ENCODE results near the gene TMEM163.
"Not testable (repeated sequence)": the region's sequence is repeated elsewhere in the genome, so short reads cannot be mapped to it uniquely, and the experiment has no call there.

The TMEM163 gene

DNA sequence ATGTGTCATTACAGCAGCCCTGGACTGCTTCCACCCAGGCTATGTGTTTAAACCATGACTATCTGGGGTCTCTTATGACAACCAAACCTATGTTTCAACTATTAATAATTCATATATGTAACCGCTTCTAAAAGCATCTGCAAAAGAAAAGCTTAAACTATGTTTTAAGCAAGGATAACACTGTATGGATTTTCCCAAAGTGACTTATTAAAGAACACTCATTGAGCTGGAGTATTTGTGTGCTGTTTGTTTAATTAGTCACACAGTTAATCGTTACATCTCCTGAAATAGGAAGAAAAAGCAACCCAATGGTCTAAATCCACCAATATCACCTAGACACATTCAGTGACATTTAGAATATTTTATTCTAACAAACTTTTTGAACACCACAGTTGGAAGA lies 51.3 kb downstream of the TMEM163 start:
- Histone ChIP-seq H3K9ac (ENCODE audit: low read depth in 1 of 2, low read length in 2 of 2) (no peak overlapping the region), H3K36me3 (ENCODE audit: control insufficient read depth in 2 of 2, insufficient read depth in 2 of 2, low read length in 2 of 2) (no peaks in the 10 kb centered on the region), H3K9me3 (ENCODE audit: control insufficient read depth in 2 of 2, low read length in 2 of 2) (no peaks in the 10 kb centered on the region), H3K27me3 (ENCODE audit: control insufficient read depth in 2 of 2, insufficient read depth in 2 of 2, low read length in 2 of 2) (no peaks in the 10 kb centered on the region), H3K4me1 (ENCODE audit: control insufficient read depth in 2 of 2, insufficient read depth in 2 of 2, low read length in 2 of 2) (no peaks in the 10 kb centered on the region), H3K4me3 (ENCODE audit: low read length in 2 of 2) (no peak overlapping the region), H3K27ac (ENCODE audit: low read depth in 2 of 2, low read length in 2 of 2) (no peak overlapping the region)

DNA sequence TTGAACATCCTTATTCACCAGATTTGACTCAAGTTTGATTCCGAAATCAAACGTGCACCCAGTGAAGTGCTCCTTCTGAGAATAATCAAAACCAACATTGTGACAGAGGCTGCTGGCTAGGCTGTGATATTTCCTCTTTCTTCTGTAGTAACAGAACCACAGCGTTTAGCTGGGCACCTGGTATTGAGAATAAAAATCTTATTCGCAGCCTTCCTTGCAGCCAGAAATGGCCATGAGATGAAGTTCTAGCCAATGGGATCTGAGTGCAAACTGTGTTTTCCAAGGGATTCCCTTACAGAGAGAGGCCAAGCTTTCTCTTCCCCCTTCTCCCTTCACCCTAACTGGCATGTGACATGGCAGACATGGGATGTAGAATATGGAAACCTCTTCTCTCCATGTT lies 51.7 kb downstream of the TMEM163 start:
- Histone ChIP-seq H3K4me1 (ENCODE audit: control insufficient read depth in 2 of 2, insufficient read depth in 2 of 2, low read length in 2 of 2) (no peaks in the 10 kb centered on the region), H3K9me3 (ENCODE audit: control insufficient read depth in 2 of 2, low read length in 2 of 2) (no peaks in the 10 kb centered on the region), H3K9ac (ENCODE audit: low read depth in 1 of 2, low read length in 2 of 2) (no peak overlapping the region), H3K27me3 (ENCODE audit: control insufficient read depth in 2 of 2, insufficient read depth in 2 of 2, low read length in 2 of 2) (no peaks in the 10 kb centered on the region), H3K27ac (ENCODE audit: low read depth in 2 of 2, low read length in 2 of 2) (no peak overlapping the region), H3K36me3 (ENCODE audit: control insufficient read depth in 2 of 2, insufficient read depth in 2 of 2, low read length in 2 of 2) (no peaks in the 10 kb centered on the region), H3K4me3 (ENCODE audit: low read length in 2 of 2) (no peak overlapping the region)

DNA sequence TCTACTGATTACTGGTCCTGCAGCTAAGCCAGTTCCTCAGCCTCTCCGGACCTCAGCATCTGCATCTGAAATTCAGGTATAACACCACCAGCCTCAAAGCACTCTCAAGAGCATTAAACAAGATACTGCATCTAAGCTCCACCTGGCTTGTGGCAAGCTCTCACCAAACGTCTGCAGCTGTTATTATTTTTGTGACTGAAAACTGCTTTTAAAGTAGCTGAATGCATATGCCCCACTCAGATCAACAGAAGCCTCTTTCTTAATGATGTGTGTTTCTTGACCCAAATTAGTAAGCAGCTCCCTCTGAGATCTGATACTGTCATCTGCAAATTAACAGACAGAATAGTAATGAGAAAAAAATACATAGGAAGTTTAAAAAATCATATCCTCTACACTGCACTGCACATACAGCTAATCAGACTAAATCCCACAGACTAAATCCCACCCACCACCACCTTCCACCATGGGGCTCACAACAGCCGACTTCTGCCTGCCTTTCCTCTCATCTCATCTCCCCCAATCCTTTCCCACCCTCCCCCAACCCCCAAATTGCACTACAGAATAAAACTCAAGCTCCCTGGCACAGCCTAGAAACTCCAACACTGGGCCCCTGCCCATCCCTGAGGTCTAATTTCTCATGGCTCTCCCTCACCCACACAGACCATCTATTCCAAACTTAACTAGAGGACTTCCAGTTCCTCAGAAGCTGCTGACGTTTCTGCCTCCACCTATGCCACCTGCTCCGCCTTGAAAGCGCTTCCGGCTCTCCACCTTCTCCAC lies 52.9 kb downstream of the TMEM163 start:
- H3K4me1 ChIP-seq (ENCODE audit: control insufficient read depth in 2 of 2, insufficient read depth in 2 of 2, low read length in 2 of 2) = no peaks in the 10 kb centered on the region

DNA sequence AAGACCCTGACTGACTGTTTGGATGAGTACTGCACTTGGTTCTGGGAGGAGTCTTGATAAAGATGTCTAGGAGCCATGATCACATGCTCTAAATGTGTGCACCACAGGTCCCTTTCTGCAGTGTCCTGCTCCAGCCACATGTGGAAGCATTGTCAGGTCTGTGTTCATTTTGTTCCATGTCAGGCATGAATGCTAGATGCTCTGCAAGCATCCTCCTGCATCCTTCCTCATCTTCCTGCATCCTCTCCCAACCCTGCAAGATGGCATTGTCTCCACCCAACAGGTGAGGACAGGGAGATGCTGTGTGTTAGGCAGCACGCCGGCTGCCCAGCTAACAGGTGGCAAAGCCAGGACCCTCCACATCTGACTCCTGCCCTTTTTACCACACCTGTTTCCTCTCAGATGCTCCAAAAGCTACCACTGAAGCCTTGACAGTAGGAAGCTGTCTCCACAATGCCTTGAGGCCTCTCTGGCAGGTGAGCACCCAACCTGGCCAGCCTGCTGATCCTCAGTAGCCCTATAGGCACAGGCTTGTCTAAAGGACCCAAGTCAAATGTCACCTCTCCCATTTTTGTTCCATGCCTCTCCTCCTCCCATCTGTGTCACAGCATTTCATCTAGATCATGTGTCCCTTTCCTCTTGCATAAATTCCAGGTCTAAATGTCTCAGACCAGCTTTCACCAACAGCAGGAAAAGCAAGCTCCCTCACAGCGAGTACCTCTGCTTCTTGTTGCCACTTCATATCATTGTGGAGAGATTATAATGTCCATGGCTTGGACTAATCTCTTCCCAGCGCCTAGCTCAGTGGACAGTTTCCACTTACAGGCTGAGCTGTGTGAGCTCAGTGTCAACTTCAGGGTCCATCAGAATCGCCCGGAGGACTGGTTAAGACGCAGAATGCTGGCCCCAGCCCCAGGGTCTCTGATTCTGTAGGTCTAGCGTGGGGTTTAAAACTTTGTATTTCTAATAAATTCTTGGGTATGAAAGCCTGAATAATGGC lies 55.0 kb downstream of the TMEM163 start:
- H3K4me1 ChIP-seq (ENCODE audit: control insufficient read depth in 2 of 2, insufficient read depth in 2 of 2, low read length in 2 of 2) = no peaks in the 10 kb centered on the region
- no peak overlapping the region for H3K4me3 ChIP-seq (ENCODE audit: low read length in 2 of 2)
- no peaks in the 10 kb centered on the region for H3K9me3 ChIP-seq (ENCODE audit: control insufficient read depth in 2 of 2, low read length in 2 of 2)
- no peaks in the 10 kb centered on the region for H3K27me3 ChIP-seq (ENCODE audit: control insufficient read depth in 2 of 2, insufficient read depth in 2 of 2, low read length in 2 of 2)
- H3K36me3 ChIP-seq (ENCODE audit: control insufficient read depth in 2 of 2, insufficient read depth in 2 of 2, low read length in 2 of 2) = no peaks in the 10 kb centered on the region
- no peak overlapping the region for H3K9ac ChIP-seq (ENCODE audit: low read depth in 1 of 2, low read length in 2 of 2)
- H3K27ac ChIP-seq (ENCODE audit: low read depth in 2 of 2, low read length in 2 of 2) = no peak overlapping the region

More for the DNA sequence above, 52.9 kb downstream of the TMEM163 start:
- Histone ChIP-seq H3K36me3 (ENCODE audit: control insufficient read depth in 2 of 2, insufficient read depth in 2 of 2, low read length in 2 of 2) (no peaks in the 10 kb centered on the region), H3K9me3 (ENCODE audit: control insufficient read depth in 2 of 2, low read length in 2 of 2) (no peaks in the 10 kb centered on the region), H3K4me3 (ENCODE audit: low read length in 2 of 2) (no peak overlapping the region), H3K27me3 (ENCODE audit: control insufficient read depth in 2 of 2, insufficient read depth in 2 of 2, low read length in 2 of 2) (no peaks in the 10 kb centered on the region), H3K9ac (ENCODE audit: low read depth in 1 of 2, low read length in 2 of 2) (no peak overlapping the region), H3K27ac (ENCODE audit: low read depth in 2 of 2, low read length in 2 of 2) (no peak overlapping the region)

DNA sequence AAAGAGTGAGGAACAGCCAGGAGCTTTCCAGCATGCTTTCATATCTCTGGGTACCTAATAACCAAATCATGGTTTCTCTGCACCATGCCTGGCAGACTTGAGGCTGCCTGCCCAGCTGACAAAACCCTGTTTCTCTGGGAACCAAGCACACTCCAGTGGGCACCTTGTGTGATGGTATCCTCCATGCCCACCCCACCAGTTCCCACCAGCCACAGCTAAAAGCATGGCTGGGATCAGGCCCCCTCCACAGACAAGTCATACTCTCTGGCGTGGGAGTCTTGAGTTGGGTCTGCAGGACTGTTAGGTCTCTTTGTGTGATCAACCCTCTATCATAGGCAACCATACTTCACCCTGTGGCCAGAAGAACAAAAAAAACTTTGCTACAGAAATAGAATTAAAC lies 56.0 kb downstream of the TMEM163 start:
- H3K9me3 ChIP-seq (ENCODE audit: control insufficient read depth in 2 of 2, low read length in 2 of 2) = no peaks in the 10 kb centered on the region
- H3K27ac ChIP-seq (ENCODE audit: low read depth in 2 of 2, low read length in 2 of 2) = no peak overlapping the region
- no peak overlapping the region for H3K9ac ChIP-seq (ENCODE audit: low read depth in 1 of 2, low read length in 2 of 2)
- no peaks in the 10 kb centered on the region for H3K36me3 ChIP-seq (ENCODE audit: control insufficient read depth in 2 of 2, insufficient read depth in 2 of 2, low read length in 2 of 2)
- no peak overlapping the region for H3K4me3 ChIP-seq (ENCODE audit: low read length in 2 of 2)
- no peaks in the 10 kb centered on the region for H3K27me3 ChIP-seq (ENCODE audit: control insufficient read depth in 2 of 2, insufficient read depth in 2 of 2, low read length in 2 of 2)
- no peaks in the 10 kb centered on the region for H3K4me1 ChIP-seq (ENCODE audit: control insufficient read depth in 2 of 2, insufficient read depth in 2 of 2, low read length in 2 of 2)

DNA sequence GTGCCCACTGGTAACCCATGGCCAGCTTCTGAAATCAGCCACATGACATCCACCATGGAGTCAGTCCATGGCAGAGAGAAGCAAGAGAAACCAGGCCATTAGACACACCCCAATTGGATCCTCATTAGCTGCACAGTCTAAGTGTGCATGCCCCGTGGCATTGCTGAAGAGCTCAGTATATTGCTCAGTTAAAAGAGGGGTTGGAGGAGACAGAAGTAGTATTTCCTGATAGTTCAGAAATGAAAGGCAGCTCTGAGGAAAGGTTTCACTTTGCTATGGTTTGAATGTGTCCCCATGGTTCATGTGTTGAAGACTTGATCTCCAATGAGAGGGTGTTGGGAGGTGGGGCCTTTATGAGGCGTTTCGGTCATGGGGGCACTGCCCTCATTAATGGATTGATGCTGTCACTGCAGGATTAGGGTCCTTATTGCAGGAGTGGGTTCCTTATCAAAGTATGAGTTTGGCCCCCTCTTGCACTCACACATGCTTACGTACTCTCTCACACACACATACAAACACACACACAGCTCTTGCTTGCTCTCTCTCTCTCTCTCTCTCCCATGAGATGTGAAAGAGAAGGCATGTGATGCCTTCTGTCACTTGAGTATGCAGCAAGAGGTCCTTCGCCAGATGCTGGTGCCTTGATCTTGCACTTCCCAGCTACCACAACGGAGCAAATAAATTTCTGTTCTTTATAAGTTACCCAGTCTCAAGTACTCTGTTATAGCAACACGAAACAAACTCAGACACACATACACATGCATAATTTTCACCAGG lies 58.0 kb downstream of the TMEM163 start:
- Histone ChIP-seq H3K27me3 (ENCODE audit: control insufficient read depth in 2 of 2, insufficient read depth in 2 of 2, low read length in 2 of 2) (no peaks in the 10 kb centered on the region), H3K9me3 (ENCODE audit: control insufficient read depth in 2 of 2, low read length in 2 of 2) (no peaks in the 10 kb centered on the region), H3K4me1 (ENCODE audit: control insufficient read depth in 2 of 2, insufficient read depth in 2 of 2, low read length in 2 of 2) (no peaks in the 10 kb centered on the region), H3K27ac (ENCODE audit: low read depth in 2 of 2, low read length in 2 of 2) (no peak overlapping the region), H3K4me3 (ENCODE audit: low read length in 2 of 2) (no peak overlapping the region), H3K9ac (ENCODE audit: low read depth in 1 of 2, low read length in 2 of 2) (no peak overlapping the region), H3K36me3 (ENCODE audit: control insufficient read depth in 2 of 2, insufficient read depth in 2 of 2, low read length in 2 of 2) (no peaks in the 10 kb centered on the region)

DNA sequence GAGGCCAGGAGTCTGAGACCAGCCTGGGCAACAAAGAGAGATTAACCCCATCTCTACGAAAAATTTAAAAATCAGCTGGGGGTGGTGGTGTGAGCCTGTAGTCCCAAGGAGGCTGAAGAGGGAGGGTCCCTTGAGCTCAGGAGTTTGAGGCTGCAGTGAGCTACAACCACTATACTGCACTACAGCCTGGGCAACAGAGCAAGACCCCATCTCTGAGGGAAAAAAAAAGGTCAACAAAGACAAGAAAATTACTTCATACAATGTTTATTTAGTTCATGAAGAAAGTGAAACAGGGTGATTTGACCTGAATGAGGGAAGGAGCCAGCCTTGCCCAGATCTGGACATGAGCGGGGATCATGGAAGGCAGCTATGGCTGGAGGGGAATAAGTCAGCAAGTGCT lies 59.1 kb downstream of the TMEM163 start:
- H3K27me3 ChIP-seq (ENCODE audit: control insufficient read depth in 2 of 2, insufficient read depth in 2 of 2, low read length in 2 of 2) = no peaks in the 10 kb centered on the region
- no peaks in the 10 kb centered on the region for H3K36me3 ChIP-seq (ENCODE audit: control insufficient read depth in 2 of 2, insufficient read depth in 2 of 2, low read length in 2 of 2)
- H3K4me1 ChIP-seq (ENCODE audit: control insufficient read depth in 2 of 2, insufficient read depth in 2 of 2, low read length in 2 of 2) = no peaks in the 10 kb centered on the region
- H3K9ac ChIP-seq (ENCODE audit: low read depth in 1 of 2, low read length in 2 of 2) = no peak overlapping the region
- H3K9me3 ChIP-seq (ENCODE audit: control insufficient read depth in 2 of 2, low read length in 2 of 2) = no peaks in the 10 kb centered on the region
- no peak overlapping the region for H3K27ac ChIP-seq (ENCODE audit: low read depth in 2 of 2, low read length in 2 of 2)
- no peak overlapping the region for H3K4me3 ChIP-seq (ENCODE audit: low read length in 2 of 2)

DNA sequence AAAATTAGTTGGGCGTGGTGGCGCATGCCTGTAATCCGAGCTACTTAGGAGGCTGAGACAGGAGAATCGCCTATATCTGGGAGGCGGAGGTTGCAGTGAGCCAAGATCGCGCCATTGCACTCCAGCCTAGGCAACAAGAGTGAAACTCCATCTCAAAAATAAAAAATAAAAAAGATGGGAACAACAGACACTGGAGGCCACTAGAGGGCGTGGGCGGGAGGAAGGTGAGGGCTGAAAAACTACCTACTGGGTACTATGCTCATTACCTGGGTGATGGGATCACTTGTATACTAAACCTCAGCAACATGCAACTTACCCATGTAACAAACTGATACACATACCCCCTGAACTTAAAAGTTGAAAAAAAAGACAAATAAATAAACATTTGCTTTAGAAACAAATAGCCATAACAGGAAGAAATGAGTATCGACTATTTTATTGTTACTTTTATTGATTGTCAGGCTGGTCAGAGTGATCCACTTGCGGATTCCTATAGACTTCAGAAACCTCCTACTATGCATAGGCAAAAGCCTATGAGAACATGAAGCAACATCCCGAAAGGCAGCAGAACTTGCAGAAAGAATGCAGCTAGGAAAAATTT lies 61.0 kb downstream of the TMEM163 start:
- no peak overlapping the region for H3K9ac ChIP-seq (ENCODE audit: low read depth in 1 of 2, low read length in 2 of 2)
- H3K4me3 ChIP-seq (ENCODE audit: low read length in 2 of 2) = no peak overlapping the region
- H3K36me3 ChIP-seq (ENCODE audit: control insufficient read depth in 2 of 2, insufficient read depth in 2 of 2, low read length in 2 of 2) = no peaks in the 10 kb centered on the region
- no peaks in the 10 kb centered on the region for H3K4me1 ChIP-seq (ENCODE audit: control insufficient read depth in 2 of 2, insufficient read depth in 2 of 2, low read length in 2 of 2)
- H3K27me3 ChIP-seq (ENCODE audit: control insufficient read depth in 2 of 2, insufficient read depth in 2 of 2, low read length in 2 of 2) = no peaks in the 10 kb centered on the region
- no peaks in the 10 kb centered on the region for H3K9me3 ChIP-seq (ENCODE audit: control insufficient read depth in 2 of 2, low read length in 2 of 2)
- H3K27ac ChIP-seq (ENCODE audit: low read depth in 2 of 2, low read length in 2 of 2) = no peak overlapping the region

DNA sequence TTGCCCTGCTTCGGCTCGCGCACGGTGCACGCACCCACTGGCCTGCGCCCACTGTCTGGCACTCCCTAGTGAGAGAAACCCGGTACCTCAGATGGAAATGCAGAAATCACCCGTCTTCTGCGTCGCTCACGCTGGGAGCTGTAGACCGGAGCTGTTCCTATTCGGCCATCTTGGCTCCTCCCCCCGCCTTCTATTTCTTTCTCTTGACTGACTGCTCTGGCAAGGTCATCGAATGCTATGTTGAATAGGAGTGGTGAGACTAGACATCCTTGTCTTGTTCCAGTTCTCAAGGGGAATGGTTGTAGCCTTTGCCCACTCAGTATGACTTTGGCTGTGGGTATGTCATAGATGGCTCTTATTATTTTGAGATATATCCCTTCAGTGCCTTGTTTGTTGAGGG lies 62.4 kb downstream of the TMEM163 start:
- H3K36me3 ChIP-seq (ENCODE audit: control insufficient read depth in 2 of 2, insufficient read depth in 2 of 2, low read length in 2 of 2); H3K4me3 ChIP-seq (ENCODE audit: low read length in 2 of 2); H3K27me3 ChIP-seq (ENCODE audit: control insufficient read depth in 2 of 2, insufficient read depth in 2 of 2, low read length in 2 of 2); H3K9ac ChIP-seq (ENCODE audit: low read depth in 1 of 2, low read length in 2 of 2); H3K9me3 ChIP-seq (ENCODE audit: control insufficient read depth in 2 of 2, low read length in 2 of 2); H3K27ac ChIP-seq (ENCODE audit: low read depth in 2 of 2, low read length in 2 of 2); H3K4me1 ChIP-seq (ENCODE audit: control insufficient read depth in 2 of 2, insufficient read depth in 2 of 2, low read length in 2 of 2): not testable (repeated sequence)
